ENCODE results near the gene KTN1. TPM values are rescaled to one million over a fixed set of nuclear protein-coding genes. Genes with fewer than 3 reads are reported as not detected.

KTN1 gene
- total and polyA plus RNA-seq, 3 experiments from 2014 or later: 50.4 to 146 (median 145) TPM

DNA sequence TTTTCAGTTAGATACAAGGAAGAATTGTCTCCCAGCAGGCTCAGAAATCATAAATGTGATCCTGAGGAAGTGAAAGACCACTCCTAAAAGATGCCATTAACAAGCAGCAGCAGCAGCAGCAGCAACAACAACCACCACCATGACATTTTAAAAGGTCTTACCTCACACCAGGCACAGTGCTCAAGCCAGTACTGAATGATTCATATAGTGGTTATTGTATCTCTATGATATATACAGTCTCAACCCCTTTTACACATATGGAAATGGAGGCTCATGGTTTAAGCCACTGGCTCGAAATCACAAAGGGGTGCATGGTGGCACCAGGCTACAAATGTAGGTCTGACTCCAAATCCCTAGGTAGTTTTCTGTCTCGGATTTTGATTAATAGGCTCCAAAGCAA is 126.9 kb downstream of the KTN1 start:
- no peak overlapping the region for H3K27ac Mint-ChIP-seq

DNA sequence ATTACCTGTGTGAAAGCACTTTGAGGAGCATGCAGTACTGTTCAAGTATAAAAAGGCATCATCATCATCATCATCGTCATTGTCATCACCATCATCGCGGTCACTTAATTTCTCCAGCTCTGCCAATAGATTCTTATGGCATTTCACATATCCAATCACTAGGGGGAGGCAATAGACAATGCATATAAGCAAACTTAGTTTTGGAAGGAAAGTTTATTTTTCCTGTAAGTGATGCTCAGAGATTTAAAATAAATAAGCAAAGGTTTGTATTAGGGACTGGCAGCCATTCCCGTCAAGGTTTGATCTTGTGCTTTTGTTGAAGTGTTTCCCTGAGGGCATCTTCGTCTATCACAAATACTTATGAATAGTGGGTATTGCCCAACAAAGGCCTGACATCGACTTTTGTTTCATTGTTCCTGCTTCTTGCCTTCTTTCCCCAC is 127.4 kb downstream of the KTN1 start:
- Histone ChIP-seq H3K36me3 (ENCODE audit: insufficient read depth, low read length) (no peaks in the 10 kb centered on the region), H3K27ac (ENCODE audit: low read depth, low read length) (no peak overlapping the region), H3K4me1 (ENCODE audit: insufficient read depth, low read length) (no peaks in the 10 kb centered on the region), H3K27me3 (ENCODE audit: insufficient read depth, low read length, poor library complexity, severe bottlenecking) (no peaks in the 10 kb centered on the region), H3K4me3 (ENCODE audit: low read length) (no peak overlapping the region), H3K9me3 (ENCODE audit: low read length) (no peaks in the 10 kb centered on the region)
- no peak for DNase-seq
- Mint-ChIP-seq H3K9me3 (no peaks in the 10 kb centered on the region), H3K4me3 (no peak overlapping the region), H3K36me3 (peaks cover 0 to 6% (median 0%) of the 10 kb centered on the region in 3 donors), H3K4me1 (no peaks in the 10 kb centered on the region), H3K27ac (no peak overlapping the region), H3K27me3 (peaks cover 0 to 4% of the 10 kb centered on the region in 2 donors)
- ChIA-PET POLR2A (no interaction called here), CTCF (interaction anchor here (1.5 kb wide), 1 partner anchor 767 kb away, joined by 5 read pairs; no protein-coding TSS in a partner anchor)

More for the DNA sequence above, 126.9 kb downstream of the KTN1 start:
- H3K36me3 Mint-ChIP-seq: peaks cover 0 to 7% (median 2%) of the 10 kb centered on the region in 3 donors
- DNase-seq: no peak
- no peaks in the 10 kb centered on the region for H3K4me1 Mint-ChIP-seq
- POLR2A ChIA-PET: no interaction called here
- Histone ChIP-seq H3K27me3 (ENCODE audit: insufficient read depth, low read length, poor library complexity, severe bottlenecking) (no peaks in the 10 kb centered on the region), H3K36me3 (ENCODE audit: insufficient read depth, low read length) (no peaks in the 10 kb centered on the region), H3K9me3 (ENCODE audit: low read length) (no peaks in the 10 kb centered on the region), H3K4me3 (ENCODE audit: low read length) (no peak overlapping the region), H3K4me1 (ENCODE audit: insufficient read depth, low read length) (no peaks in the 10 kb centered on the region), H3K27ac (ENCODE audit: low read depth, low read length) (no peak overlapping the region)
- CTCF ChIA-PET: interaction anchor here (1.5 kb wide), 1 partner anchor 767 kb away, joined by 5 read pairs; no protein-coding TSS in a partner anchor
- no peaks in the 10 kb centered on the region for H3K9me3 Mint-ChIP-seq
- H3K27me3 Mint-ChIP-seq: peaks cover 0 to 4% of the 10 kb centered on the region in 2 donors
- no peak overlapping the region for H3K4me3 Mint-ChIP-seq

DNA sequence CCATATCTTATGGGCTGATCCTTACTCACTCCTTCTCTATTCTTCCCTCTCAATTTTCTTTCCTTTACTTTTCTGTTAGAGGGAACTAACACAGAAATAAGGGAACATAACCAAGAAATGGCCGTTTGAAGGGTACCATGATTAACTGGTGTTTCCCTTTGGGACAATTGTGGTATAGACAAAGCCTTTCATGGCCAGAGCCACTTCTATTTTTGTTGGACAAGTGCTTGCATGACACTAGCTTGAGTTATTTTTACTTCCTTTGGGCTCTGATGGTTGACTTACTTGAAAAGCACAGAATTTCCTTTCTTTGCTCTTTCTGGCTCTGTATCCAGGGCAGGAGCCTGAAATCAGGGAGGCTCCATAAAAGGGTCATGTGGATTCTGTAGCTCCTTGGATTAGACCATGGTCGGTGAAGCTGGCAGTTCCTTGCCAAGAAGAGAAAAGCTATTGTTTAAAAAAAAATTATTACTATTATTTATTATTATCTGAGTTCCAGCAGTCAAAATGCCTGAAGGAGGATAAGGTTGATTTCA is 130.6 kb downstream of the KTN1 start:
- H3K9me3 Mint-ChIP-seq: no peaks in the 10 kb centered on the region
- Histone ChIP-seq H3K9me3 (ENCODE audit: low read length) (no peaks in the 10 kb centered on the region), H3K4me3 (ENCODE audit: low read length) (no peak overlapping the region), H3K36me3 (ENCODE audit: insufficient read depth, low read length) (no peaks in the 10 kb centered on the region), H3K27me3 (ENCODE audit: insufficient read depth, low read length, poor library complexity, severe bottlenecking) (no peaks in the 10 kb centered on the region), H3K27ac (ENCODE audit: low read depth, low read length) (no peak overlapping the region), H3K4me1 (ENCODE audit: insufficient read depth, low read length) (no peaks in the 10 kb centered on the region)
- H3K36me3 Mint-ChIP-seq: peaks cover 0 to 4% (median 0%) of the 10 kb centered on the region in 3 donors
- no peak for DNase-seq
- H3K4me3 Mint-ChIP-seq: no peak overlapping the region
- ChIA-PET POLR2A (no interaction called here), CTCF (no interaction called here)
- H3K27ac Mint-ChIP-seq: peak overlapping the region in 1 of 8 donors; percentile 20
- H3K27me3 Mint-ChIP-seq: peaks cover 0 to 4% of the 10 kb centered on the region in 2 donors
- H3K4me1 Mint-ChIP-seq: no peaks in the 10 kb centered on the region

DNA sequence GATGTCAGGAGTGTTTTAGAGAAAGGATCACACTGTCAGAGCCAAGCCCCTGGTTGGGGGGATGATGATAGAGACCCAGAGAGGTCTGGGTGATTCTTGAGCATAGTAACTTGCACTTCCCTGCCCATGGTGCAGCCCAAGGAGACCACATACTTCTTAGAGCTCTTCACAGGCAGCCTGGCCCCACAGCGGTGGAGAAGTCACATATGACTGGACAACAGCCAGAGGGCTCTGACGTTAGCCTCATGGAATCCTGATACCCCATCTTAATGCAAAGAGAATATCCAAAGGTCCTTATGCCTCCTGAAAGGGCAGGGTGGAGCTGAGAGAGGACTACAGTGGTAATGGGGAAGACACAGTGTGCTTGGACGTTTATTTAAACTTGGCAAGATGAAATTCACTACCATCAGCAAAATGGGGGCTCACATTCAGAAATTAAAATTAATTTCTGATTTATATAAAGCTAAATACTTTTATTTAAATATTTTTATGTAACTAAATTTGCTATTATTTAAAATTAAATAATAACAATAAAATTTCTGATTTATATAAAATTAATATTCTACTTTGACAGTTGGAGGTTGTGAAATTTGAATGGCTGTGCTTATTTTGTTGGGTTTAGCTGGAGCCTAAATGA is 131.3 kb downstream of the KTN1 start:
- no peak overlapping the region for H3K4me3 Mint-ChIP-seq
- peak overlapping the region in 1 of 8 donors; percentile 20 for H3K27ac Mint-ChIP-seq
- H3K4me1 Mint-ChIP-seq: no peaks in the 10 kb centered on the region

DNA sequence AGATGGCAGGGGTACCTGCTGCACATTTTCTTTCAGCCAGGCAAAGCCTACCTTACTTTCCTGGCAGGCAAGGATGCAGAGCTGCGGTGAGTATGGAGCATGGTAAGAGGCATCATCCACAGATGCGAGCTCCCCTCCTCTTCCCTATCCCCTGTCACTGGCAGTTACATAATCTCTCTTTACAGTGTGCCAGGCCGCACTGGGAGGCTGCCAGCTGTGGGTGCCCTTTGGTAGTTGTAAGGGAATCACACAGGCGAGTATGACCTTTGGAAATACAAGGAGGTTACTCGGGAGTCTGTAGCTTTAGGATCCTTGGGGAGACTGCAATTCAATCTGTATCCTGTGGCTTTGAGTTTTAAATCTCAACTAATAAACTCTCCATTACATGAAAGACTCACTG is 132.5 kb downstream of the KTN1 start:
- peak overlapping the region in 1 of 8 donors; percentile 9 for H3K27ac Mint-ChIP-seq
- no peak for DNase-seq
- Histone ChIP-seq H3K4me1 (ENCODE audit: insufficient read depth, low read length) (no peaks in the 10 kb centered on the region), H3K4me3 (ENCODE audit: low read length) (no peak overlapping the region), H3K36me3 (ENCODE audit: insufficient read depth, low read length) (no peaks in the 10 kb centered on the region), H3K27ac (ENCODE audit: low read depth, low read length) (no peak overlapping the region), H3K27me3 (ENCODE audit: insufficient read depth, low read length, poor library complexity, severe bottlenecking) (no peaks in the 10 kb centered on the region), H3K9me3 (ENCODE audit: low read length) (no peaks in the 10 kb centered on the region)
- H3K4me3 Mint-ChIP-seq: no peak overlapping the region
- H3K9me3 Mint-ChIP-seq: no peaks in the 10 kb centered on the region
- ChIA-PET POLR2A (no interaction called here), CTCF (no interaction called here)
- H3K27me3 Mint-ChIP-seq: peaks cover 0 to 5% of the 10 kb centered on the region in 2 donors
- H3K36me3 Mint-ChIP-seq: peaks cover 0 to 4% (median 0%) of the 10 kb centered on the region in 3 donors
- no peaks in the 10 kb centered on the region for H3K4me1 Mint-ChIP-seq

More for the DNA sequence above, 131.3 kb downstream of the KTN1 start:
- Histone ChIP-seq H3K9me3 (ENCODE audit: low read length) (no peaks in the 10 kb centered on the region), H3K4me3 (ENCODE audit: low read length) (no peak overlapping the region), H3K4me1 (ENCODE audit: insufficient read depth, low read length) (no peaks in the 10 kb centered on the region), H3K27me3 (ENCODE audit: insufficient read depth, low read length, poor library complexity, severe bottlenecking) (no peaks in the 10 kb centered on the region), H3K27ac (ENCODE audit: low read depth, low read length) (no peak overlapping the region), H3K36me3 (ENCODE audit: insufficient read depth, low read length) (no peaks in the 10 kb centered on the region)
- Mint-ChIP-seq H3K27me3 (peaks cover 0 to 4% of the 10 kb centered on the region in 2 donors), H3K36me3 (peaks cover 0 to 4% (median 0%) of the 10 kb centered on the region in 3 donors), H3K9me3 (no peaks in the 10 kb centered on the region)
- ChIA-PET POLR2A (no interaction called here), CTCF (no interaction called here)
- DNase-seq: no peak

DNA sequence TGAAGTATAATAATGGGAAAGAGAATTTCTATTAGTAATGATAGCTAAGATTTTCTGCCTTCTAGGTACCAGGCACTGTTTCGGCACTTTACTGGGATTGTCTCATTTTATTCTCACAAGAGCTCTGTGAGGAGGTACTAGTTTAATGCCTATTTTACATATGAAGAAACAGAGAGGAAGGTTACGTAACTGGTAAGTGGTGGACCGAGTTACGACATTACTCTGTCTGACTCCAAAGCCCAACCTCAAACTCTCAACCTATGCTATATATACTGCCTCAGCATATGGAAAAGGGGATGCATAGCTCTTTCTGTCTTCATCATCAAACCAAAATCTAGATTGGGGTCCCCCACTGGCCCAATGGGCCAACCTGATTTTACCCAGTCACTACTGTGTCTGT is 133.5 kb downstream of the KTN1 start:
- Mint-ChIP-seq H3K4me3 (no peak overlapping the region), H3K4me1 (no peaks in the 10 kb centered on the region), H3K27me3 (peaks cover 0 to 2% of the 10 kb centered on the region in 2 donors), H3K27ac (no peak overlapping the region), H3K36me3 (peaks cover 0 to 4% (median 0%) of the 10 kb centered on the region in 3 donors), H3K9me3 (no peaks in the 10 kb centered on the region)
- no peaks in the 10 kb centered on the region for H3K4me1 ChIP-seq (ENCODE audit: insufficient read depth, low read length)
- DNase-seq: no peak
- H3K27me3 ChIP-seq (ENCODE audit: insufficient read depth, low read length, poor library complexity, severe bottlenecking): no peaks in the 10 kb centered on the region
- no peak overlapping the region for H3K4me3 ChIP-seq (ENCODE audit: low read length)
- no peaks in the 10 kb centered on the region for H3K9me3 ChIP-seq (ENCODE audit: low read length)
- no peak overlapping the region for H3K27ac ChIP-seq (ENCODE audit: low read depth, low read length)
- ChIA-PET CTCF (no interaction called here), POLR2A (no interaction called here)
- H3K36me3 ChIP-seq (ENCODE audit: insufficient read depth, low read length): no peaks in the 10 kb centered on the region

DNA sequence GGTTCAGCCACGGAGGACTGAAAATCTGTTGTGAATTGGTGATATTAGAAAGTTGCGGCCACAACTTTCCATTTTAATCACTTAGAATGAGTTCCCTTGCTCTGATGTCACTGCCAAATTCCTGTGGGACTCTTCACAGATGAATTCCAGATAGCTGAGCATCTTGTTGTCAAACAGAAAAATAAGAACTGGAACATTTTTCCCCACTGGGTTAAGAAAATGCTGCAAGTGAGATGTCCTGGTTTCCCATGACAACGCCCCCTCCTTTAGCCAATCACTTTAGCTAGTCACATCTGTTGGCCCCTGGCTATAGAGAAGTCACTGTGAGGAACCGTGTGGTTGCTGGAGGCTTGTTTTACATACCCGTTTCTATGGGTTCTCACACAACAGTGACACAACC is 135.9 kb downstream of the KTN1 start:
- CTCF ChIA-PET: no interaction called here
- H3K27me3 ChIP-seq (ENCODE audit: insufficient read depth, low read length, poor library complexity, severe bottlenecking): no peaks in the 10 kb centered on the region
- H3K4me1 ChIP-seq (ENCODE audit: insufficient read depth, low read length): no peaks in the 10 kb centered on the region
- Mint-ChIP-seq H3K27ac (no peak overlapping the region), H3K9me3 (no peaks in the 10 kb centered on the region), H3K4me3 (no peak overlapping the region), H3K4me1 (no peaks in the 10 kb centered on the region), H3K27me3 (peaks cover 0 to 1% of the 10 kb centered on the region in 2 donors), H3K36me3 (peaks cover 0 to 6% (median 0%) of the 10 kb centered on the region in 3 donors)
- no peak overlapping the region for H3K27ac ChIP-seq (ENCODE audit: low read depth, low read length)
- POLR2A ChIA-PET: no interaction called here
- DNase-seq: no peak
- H3K36me3 ChIP-seq (ENCODE audit: insufficient read depth, low read length): no peaks in the 10 kb centered on the region
- H3K9me3 ChIP-seq (ENCODE audit: low read length): no peaks in the 10 kb centered on the region
- no peak overlapping the region for H3K4me3 ChIP-seq (ENCODE audit: low read length)

DNA sequence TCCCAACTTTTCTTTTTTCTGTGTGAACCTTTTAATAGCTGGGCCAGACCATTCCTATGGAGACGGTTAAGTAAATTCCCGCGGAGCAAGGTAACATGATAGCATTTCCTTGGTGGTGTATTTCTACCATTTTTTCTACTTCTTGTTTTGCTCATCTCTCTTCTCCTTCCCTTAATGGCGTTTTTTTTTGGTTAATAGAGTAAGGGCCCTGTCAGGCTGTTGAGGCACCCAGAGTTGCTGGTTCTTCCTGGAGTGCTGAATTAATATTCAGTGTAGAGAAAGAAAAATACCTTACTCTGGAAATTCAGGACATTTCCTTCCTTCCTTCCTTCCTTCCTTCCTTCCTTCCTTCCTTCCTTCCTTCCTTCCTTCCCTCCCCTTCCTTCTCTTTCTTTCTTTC is 137.6 kb downstream of the KTN1 start:
- Histone ChIP-seq H3K4me3 (ENCODE audit: low read length) (no peak overlapping the region), H3K27ac (ENCODE audit: low read depth, low read length) (no peak overlapping the region), H3K27me3 (ENCODE audit: insufficient read depth, low read length, poor library complexity, severe bottlenecking) (no peaks in the 10 kb centered on the region), H3K4me1 (ENCODE audit: insufficient read depth, low read length) (no peaks in the 10 kb centered on the region), H3K9me3 (ENCODE audit: low read length) (no peaks in the 10 kb centered on the region), H3K36me3 (ENCODE audit: insufficient read depth, low read length) (no peaks in the 10 kb centered on the region)
- Mint-ChIP-seq H3K27ac (peak overlapping the region in 1 of 8 donors; percentile 55), H3K4me1 (no peaks in the 10 kb centered on the region), H3K27me3 (peaks cover 0 to 1% of the 10 kb centered on the region in 2 donors), H3K36me3 (peaks cover 0 to 9% (median 0%) of the 10 kb centered on the region in 3 donors), H3K9me3 (no peaks in the 10 kb centered on the region), H3K4me3 (no peak overlapping the region)
- POLR2A ChIA-PET: no interaction called here
- no peak for DNase-seq
- CTCF ChIA-PET: no interaction called here

All from CD8-positive, alpha-beta memory T cell (primary cell).